Stimulated activated CD4-positive, alpha-beta T cell treated with anti-CD3 and anti-CD28 coated beads, Interleukin-1b, Interleukin-23, amount 100 ng/mL, for 4 hours (primary cell): ENCODE measurements around the gene CCDC159.

Source experiments
- DNase-seq, 2 donors: peaks; one replicate each; pipeline ENCODE4 v3.0.0-alpha.2; 2020; ENCODE audit warnings: low read depth in 2 of 2

CCDC159 gene

GRCh38 chr19:11390933-11391680, 44.8 kb downstream of the CCDC159 start:
- DNase-seq: no peak

- no peak for DNase-seq
These were observed 50.8 kb downstream of the CCDC159 start for GRCh38 chr19:11397089-11397610.

- no peak for DNase-seq
These were observed 53.3 kb downstream of the CCDC159 start for GRCh38 chr19:11399667-11400066.

GRCh38 chr19:11400798-11401197, 54.5 kb downstream of the CCDC159 start:
- DNase-seq: no peak

GRCh38 chr19:11401808-11402543, 55.7 kb downstream of the CCDC159 start:
- no peak for DNase-seq
